Aorta (tissue), 5 donors: ENCODE data around the gene EIF4G3. TPM values are rescaled to one million over a fixed set of nuclear protein-coding genes. Genes with fewer than 3 reads are reported as not detected.
"Not testable (repeated sequence)": the region's sequence is repeated elsewhere in the genome, so short reads cannot be mapped to it uniquely, and the experiment has no call there.

Source experiments
- ATAC-seq: fragments of 200-7000 bp; cut with Tn5 transposase; one replicate; pipeline ENCODE4 v1.9.1; 2022; ENCODE audit warnings: moderate library complexity; ENCODE audit not compliant: low FRiP score
- DNase-seq, 2 donors: peaks; one replicate each; pipeline ENCODE4 v3.0.0-alpha.2; 2020
- H3K27ac ChIP-seq, 2 donors: one replicate each; pipeline ENCODE4 v1.5.1; 2013; ENCODE audit warnings: low read length in 2 of 2, mild to moderate bottlenecking in 2 of 2, moderate library complexity in 2 of 2, control low read depth in 1 of 2, inconsistent platforms in 1 of 2, low read depth in 1 of 2
- H3K27me3 ChIP-seq, 2 donors: one replicate each; pipeline ENCODE4 v1.6.1; 2013; ENCODE audit warnings: control low read depth in 1 of 2, low read length in 1 of 2, mild to moderate bottlenecking in 1 of 2, moderate library complexity in 1 of 2; ENCODE audit not compliant: insufficient read depth in 2 of 2, control insufficient read depth in 1 of 2
- H3K36me3 ChIP-seq, 2 donors: one replicate each; pipeline ENCODE4 v1.6.1; 2013; ENCODE audit warnings: control low read depth in 1 of 2, low read length in 1 of 2, mild to moderate bottlenecking in 1 of 2; ENCODE audit not compliant: insufficient read depth in 2 of 2, control insufficient read depth in 1 of 2
- H3K4me1 ChIP-seq, 2 donors: one replicate each; pipeline ENCODE4 v1.6.1; 2013; ENCODE audit warnings: low read length in 2 of 2, control low read depth in 1 of 2, mild to moderate bottlenecking in 1 of 2, moderate library complexity in 1 of 2; ENCODE audit not compliant: insufficient read depth in 2 of 2, control insufficient read depth in 1 of 2
- H3K4me3 ChIP-seq, 2 donors: one replicate each; pipeline ENCODE4 v1.5.1; 2013; ENCODE audit warnings: low read length in 2 of 2, control low read depth in 1 of 2, mild to moderate bottlenecking in 1 of 2
- H3K9me3 ChIP-seq: one replicate; pipeline ENCODE4 v1.6.1; 2013; ENCODE audit warnings: mild to moderate bottlenecking, low read length; ENCODE audit not compliant: control insufficient read depth
- WGBS, 2 donors: extraction: QIAGEN DNeasy Blood & Tissue Kit; methylation state at CpG; one replicate each; pipeline ENCODE4 v1.1.7; 2013; 5-methylcytosine and 5-hydroxymethylcytosine counted together
- intact Hi-C, 2 donors: fragments of 100-400 bp; cut with DNase I; formaldehyde crosslinking; loops; one replicate each; pipeline versions ENCODE4 v1.14.2 to v1.15.0; 2022
- polyA plus RNA-seq, 2 donors: library from polyadenylated mRNA; stranded (reverse); fragments of 200-250 nt; gene quantifications; one replicate each; pipeline ENCODE4 v1.2.3, GENCODE V29; 2013
- total RNA-seq, 2 donors: library from RNA; stranded (reverse); fragmentation: NEBNext Ultra II Directional; extraction: Animal tissue kit (Norgen Biotek cat#: 25700); gene quantifications; one replicate each; pipeline ENCODE4 v1.2.1, GENCODE V29; 2021
- donor health status: healthy with polysubstance abuse.
- donor health status: Bipolar disorder and iron deficiency.
- donor health status: DM: no; HTN: no; CAD: no.
- donor health status: DM: no; HTN: no; CAD: no.
- donor health status: DM: yes; HTN: yes; CAD: no.

EIF4G3 gene
- total and polyA plus RNA-seq, 4 donors = 7.3 to 84.4 (median 37.3) TPM

DNA sequence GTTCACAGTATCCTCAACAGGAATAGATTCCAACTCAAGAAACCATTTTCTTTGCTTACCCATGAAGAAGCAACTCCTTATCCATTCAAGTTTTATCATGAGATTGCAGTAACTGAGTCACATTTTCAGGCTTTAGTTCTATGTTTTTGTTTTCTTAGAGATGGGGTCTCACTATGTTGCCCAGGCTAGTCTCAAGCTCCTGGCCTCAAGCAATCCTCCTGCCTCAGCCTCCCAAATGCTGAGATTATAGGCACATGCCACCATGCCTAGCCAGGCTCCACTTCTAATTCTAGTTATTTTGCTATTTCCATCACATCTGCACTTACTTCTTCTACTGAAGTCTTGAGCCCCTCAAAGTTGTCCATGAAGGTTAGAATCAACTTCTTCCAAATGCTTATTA lies 246.3 kb downstream of the EIF4G3 start:
- H3K27ac ChIP-seq = no peak overlapping the region
- DNase-seq (no peak), ATAC-seq (no peak)
- H3K27me3 ChIP-seq = no peaks in the 10 kb centered on the region
- no peak overlapping the region for H3K4me3 ChIP-seq
- no peaks in the 10 kb centered on the region for H3K4me1 ChIP-seq
- no peaks in the 10 kb centered on the region for H3K9me3 ChIP-seq
- intact Hi-C loops = no loop called here
- H3K36me3 ChIP-seq = no peaks in the 10 kb centered on the region

- Histone ChIP-seq H3K27ac (no peak overlapping the region), H3K9me3 (no peaks in the 10 kb centered on the region), H3K4me1 (no peaks in the 10 kb centered on the region), H3K27me3 (no peaks in the 10 kb centered on the region), H3K36me3 (no peaks in the 10 kb centered on the region), H3K4me3 (no peak overlapping the region)
- ATAC-seq (no peak), DNase-seq (no peak)
- WGBS, 2 donors = 85 to 95% methylated on average over 4 of the region's 4 CpGs
- intact Hi-C loops = no loop called here
These were observed 248.6 kb downstream of the EIF4G3 start for GRCh38 chr1:20928146-20928545.

DNA sequence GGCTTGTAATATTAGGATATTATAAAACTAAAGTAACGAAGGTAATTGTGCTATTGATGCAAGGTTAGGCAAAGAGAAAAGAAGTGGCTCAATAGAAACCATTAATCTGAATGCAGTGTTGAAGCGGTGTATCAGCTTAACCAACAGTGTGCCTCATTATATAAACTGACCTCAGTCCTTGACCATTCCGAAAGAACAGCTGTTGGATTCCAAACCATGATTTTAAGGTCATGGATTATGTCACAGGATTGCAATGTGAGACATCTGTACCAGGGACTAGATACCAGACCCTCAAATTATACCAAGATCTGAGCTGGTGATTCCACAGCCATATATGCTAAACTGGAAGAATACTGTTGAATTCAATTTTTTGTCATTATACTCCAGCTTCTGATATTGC lies 255.4 kb downstream of the EIF4G3 start:
- Histone ChIP-seq H3K27ac (no peak overlapping the region), H3K4me1 (no peaks in the 10 kb centered on the region), H3K36me3 (no peaks in the 10 kb centered on the region), H3K9me3 (no peaks in the 10 kb centered on the region), H3K27me3 (no peaks in the 10 kb centered on the region), H3K4me3 (no peak overlapping the region)
- WGBS, 2 donors = 95% methylated on average over 3 of the region's 3 CpGs
- DNase-seq (no peak), ATAC-seq (no peak)
- intact Hi-C loops = no loop called here

DNA sequence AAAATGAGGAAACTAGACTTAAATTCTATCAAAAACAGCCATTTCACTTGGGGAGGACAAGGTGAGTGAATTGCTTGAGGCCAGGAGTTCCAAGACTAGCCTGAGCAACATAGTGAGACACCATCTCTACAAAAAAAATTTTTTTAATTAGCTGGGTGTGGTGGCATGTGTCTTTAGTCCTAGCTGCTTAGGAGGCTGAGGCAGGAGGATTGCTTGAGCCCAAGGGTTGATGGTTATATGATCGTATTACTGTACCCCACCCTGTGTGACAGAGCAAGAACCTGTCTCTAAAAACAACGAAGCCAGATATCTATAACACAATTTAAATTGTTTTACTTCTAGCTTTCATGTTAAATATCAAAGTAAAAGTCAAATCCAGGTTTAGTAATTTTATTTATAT lies 263.5 kb downstream of the EIF4G3 start:
- Histone ChIP-seq H3K9me3 (no peaks in the 10 kb centered on the region), H3K27me3 (no peaks in the 10 kb centered on the region), H3K4me3 (no peak overlapping the region), H3K4me1 (no peaks in the 10 kb centered on the region), H3K36me3 (no peaks in the 10 kb centered on the region), H3K27ac (no peak overlapping the region)
- intact Hi-C loops = no loop called here
- DNase-seq (no peak), ATAC-seq (no peak)
- WGBS, 2 donors = 96 to 97% methylated on average over 2 of the region's 2 CpGs

DNA sequence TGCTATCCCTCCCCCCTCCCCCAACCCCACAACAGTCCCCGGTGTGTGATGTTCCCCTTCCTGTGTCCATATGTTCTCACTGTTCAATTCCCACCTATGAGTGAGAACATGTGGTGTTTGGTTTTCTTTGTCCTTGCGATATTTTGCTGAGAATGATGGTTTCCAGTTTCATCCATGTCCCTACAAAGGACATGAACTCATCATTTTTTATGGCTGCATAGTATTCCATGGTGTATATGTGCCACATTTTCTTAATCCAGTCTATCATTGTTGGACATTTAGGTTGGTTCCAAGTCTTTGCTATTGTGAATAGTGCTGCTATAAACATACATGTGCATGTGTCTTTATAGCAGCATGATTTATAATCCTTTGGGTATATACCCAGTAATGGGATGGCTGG lies 269.2 kb downstream of the EIF4G3 start:
- intact Hi-C loops, ATAC-seq, H3K36me3 ChIP-seq, H3K27ac ChIP-seq, H3K9me3 ChIP-seq, H3K27me3 ChIP-seq, H3K4me1 ChIP-seq, DNase-seq, H3K4me3 ChIP-seq: not testable (repeated sequence)
- 98 to 99% methylated on average over 2 of the region's 2 CpGs for WGBS, 2 donors

GRCh38 chr1:20903437-20903836 lies 273.3 kb downstream of the EIF4G3 start:
- H3K27me3 ChIP-seq = no peaks in the 10 kb centered on the region
- no peak overlapping the region for H3K27ac ChIP-seq
- DNase-seq (no peak), ATAC-seq (no peak)
- H3K4me1 ChIP-seq = no peaks in the 10 kb centered on the region
- H3K36me3 ChIP-seq = peaks cover 0 to 1% of the 10 kb centered on the region in 2 donors
- intact Hi-C loops = no loop called here
- no peak overlapping the region for H3K4me3 ChIP-seq
- 77 to 81% methylated on average over 2 of the region's 2 CpGs for WGBS, 2 donors
- no peaks in the 10 kb centered on the region for H3K9me3 ChIP-seq

- DNase-seq (no peak), ATAC-seq (no peak)
These were observed 276.6 kb downstream of the EIF4G3 start for GRCh38 chr1:20900056-20900455.

GRCh38 chr1:20899154-20899972 lies 277.3 kb downstream of the EIF4G3 start:
- peaks cover 0 to under 1% of the 10 kb centered on the region in 2 donors for H3K36me3 ChIP-seq
- intact Hi-C loops = no loop called here
- H3K27me3 ChIP-seq = no peaks in the 10 kb centered on the region
- H3K4me1 ChIP-seq = no peaks in the 10 kb centered on the region
- WGBS, 2 donors = 92 to 95% methylated on average over 5 of the region's 5 CpGs
- H3K27ac ChIP-seq = no peak overlapping the region
- ATAC-seq (no peak), DNase-seq (no peak)
- no peaks in the 10 kb centered on the region for H3K9me3 ChIP-seq
- no peak overlapping the region for H3K4me3 ChIP-seq

More at GRCh38 chr1:20900056-20900455, 276.6 kb downstream of the EIF4G3 start:
- intact Hi-C loops = no loop called here
- no peaks in the 10 kb centered on the region for H3K4me1 ChIP-seq
- H3K27me3 ChIP-seq = no peaks in the 10 kb centered on the region
- no peak overlapping the region for H3K27ac ChIP-seq
- H3K4me3 ChIP-seq = no peak overlapping the region
- no peaks in the 10 kb centered on the region for H3K9me3 ChIP-seq
- H3K36me3 ChIP-seq = peaks cover 0 to 1% of the 10 kb centered on the region in 2 donors

DNA sequence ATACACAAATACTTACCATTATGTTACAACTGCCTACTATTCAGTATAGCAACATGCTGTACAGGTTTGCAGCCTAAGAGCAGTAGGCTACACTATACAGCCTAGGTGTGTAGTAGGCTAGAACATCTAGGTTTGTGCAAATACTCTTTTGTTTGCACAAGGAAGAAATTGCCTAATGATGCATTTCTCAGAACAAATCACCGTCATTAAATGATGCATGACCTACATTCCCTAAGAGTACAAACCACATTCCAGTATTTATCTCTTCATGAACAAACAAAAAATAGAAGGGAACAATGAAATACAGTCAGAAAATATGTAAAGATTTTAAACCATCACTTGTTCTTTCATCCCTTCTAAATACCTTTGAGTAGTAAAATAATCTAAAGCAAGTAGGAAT lies 279.9 kb downstream of the EIF4G3 start:
- H3K4me3 ChIP-seq = no peak overlapping the region
- peaks cover 0 to 5% of the 10 kb centered on the region in 2 donors for H3K36me3 ChIP-seq
- intact Hi-C loops = no loop called here
- WGBS, 2 donors = 50 to 52% methylated on average over 1 of the region's 1 CpG
- H3K4me1 ChIP-seq = no peaks in the 10 kb centered on the region
- no peaks in the 10 kb centered on the region for H3K27me3 ChIP-seq
- DNase-seq (no peak), ATAC-seq (no peak)
- H3K9me3 ChIP-seq = no peaks in the 10 kb centered on the region
- H3K27ac ChIP-seq = no peak overlapping the region
